GM10266 (cell line): ENCODE measurements around the gene NACAD.

Source experiments
- DNase-seq: peaks from one replicate; pipeline ENCODE4 v3.0.0; 2012; ENCODE audit errors: extremely low spot score
- CTCF ChIP-seq: IDR thresholded peaks from 2 replicates; pipeline ENCODE4 v1.5.1; 2012; ENCODE audit warnings: mild to moderate bottlenecking, low read depth; ENCODE audit not compliant: control insufficient read depth, insufficient read depth; ENCODE audit errors: missing control alignments

NACAD gene

GRCh38 chr7:45100761-45101480, 12.2 kb upstream of the NACAD start:
- no peak for DNase-seq
- TF ChIP-seq CTCF, result no peak

DNA sequence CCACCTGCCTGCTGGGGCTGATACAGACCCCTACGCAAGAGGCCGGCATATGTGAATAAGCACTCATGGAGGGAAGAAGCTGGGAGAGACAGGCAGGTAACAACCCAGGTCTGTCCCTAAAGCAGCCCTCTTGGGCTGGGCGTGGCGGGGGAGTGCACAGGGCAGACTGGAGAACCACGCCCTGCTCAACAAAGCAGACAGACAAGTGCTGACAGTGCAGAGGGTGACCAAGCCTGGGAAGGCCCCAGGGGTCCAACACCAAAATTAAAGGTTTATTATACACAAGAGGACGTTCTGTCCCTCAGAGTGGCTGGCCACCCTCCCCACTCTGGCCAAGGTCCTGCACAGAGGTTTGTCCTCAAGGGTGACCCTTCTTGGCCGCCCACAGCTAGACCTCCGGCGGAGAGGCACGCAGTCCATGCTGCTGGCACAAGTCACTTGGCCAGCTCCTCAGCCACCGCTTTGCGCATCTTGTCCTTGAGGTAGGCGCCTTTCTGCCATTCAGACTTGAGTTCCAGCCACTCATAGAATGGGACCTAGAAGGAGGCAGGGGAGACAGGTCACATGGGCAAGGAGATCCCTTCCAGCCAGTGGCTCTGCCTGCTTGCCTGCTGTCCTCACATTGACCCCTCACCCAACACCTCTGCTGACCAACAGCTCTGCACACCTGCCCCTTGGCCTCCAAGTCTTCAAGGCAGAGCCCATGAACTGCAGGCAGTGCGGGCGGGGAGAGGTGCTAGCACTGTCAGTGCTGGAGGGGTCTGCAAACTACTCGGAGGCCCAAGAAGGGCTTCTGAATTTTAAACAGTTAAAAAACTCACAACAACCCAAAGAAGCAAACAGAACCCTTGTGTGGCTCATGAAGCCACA, 11.4 kb upstream of the NACAD start:
- DNase-seq, result no peak
- TF ChIP-seq CTCF, result no peak

DNA sequence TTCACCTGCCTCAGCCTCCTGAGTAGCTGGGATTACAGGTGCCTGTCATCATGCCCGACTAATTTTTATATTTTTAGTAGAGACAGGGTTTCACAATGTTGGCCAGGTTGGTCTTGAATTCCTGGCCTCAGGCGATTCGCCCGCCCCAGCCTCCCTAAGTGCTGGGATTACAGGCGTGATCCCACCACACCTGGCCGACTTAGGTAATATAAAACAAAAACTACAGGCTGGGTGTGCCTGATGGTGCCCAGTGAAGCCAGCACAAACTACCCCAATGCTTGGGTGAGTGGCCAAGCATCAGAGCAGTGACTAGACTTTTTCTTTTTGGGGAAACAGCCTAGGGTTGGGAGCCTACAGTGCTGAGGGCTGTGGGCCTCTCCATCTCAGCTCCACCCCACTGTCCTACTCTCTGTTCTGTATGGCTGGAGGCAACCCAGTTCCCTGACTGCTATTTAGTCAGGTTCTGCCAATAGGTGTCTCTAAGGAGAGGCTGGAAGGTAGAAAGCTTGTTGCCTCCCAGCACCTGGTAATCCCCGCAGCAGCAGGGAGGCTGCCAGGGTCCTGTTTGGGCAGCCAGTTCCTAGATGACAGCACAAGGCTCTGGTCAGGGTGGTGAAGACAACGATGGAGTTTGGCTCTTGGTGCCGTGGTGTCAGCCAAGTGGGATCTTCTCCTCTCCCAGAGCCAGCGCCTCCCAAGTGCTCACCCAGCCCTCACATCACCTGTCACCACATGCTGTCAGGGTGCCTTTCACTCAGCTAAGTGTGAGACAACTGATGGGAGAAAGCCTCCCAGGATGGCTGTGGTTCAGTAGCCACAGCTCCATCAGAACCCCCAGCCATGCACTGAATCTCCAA, 10.4 kb upstream of the NACAD start:
- TF ChIP-seq CTCF, result no peak
- no peak for DNase-seq

GRCh38 chr7:45092931-45093235, 4.1 kb upstream of the NACAD start:
- no peak for DNase-seq
- no peak for TF ChIP-seq CTCF

- no peak for DNase-seq
- TF ChIP-seq CTCF, result no peak
Observed at GRCh38 chr7:45092100-45092930, 3.5 kb upstream of the NACAD start.

DNA sequence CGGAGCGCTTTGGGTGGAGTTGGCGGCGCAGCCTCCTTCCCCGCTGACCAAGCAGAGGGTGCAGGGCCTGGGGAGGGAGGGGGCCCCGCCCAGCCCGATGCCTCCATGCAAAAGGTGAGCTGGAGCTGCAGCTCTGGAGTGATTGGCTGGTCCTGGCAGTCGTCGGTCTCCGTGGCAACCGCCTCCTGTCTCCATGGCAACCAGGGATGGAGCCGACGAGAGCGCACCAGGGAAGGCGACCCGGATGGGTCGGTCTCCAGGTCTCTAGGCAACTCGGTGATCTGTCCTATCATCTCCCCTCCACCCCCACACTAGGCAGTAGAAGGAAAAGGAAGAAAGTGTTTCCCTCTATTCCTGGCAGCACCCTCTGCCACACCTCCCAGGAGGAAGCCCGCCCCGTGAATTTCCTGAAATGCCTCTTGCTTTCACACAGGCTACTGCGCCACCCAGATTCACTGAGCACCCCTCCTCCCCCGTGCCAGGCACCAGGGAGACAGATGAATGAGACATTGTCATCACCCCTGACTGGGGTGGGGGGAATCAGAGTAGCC, 647 bp upstream of the NACAD start:
- no peak for TF ChIP-seq CTCF

More for the DNA sequence above, 647 bp upstream of the NACAD start:
- peak; percentile 67 for DNase-seq
